BE2C (cell line): ENCODE data around the gene MGMT.

Experiments
- DNase-seq: peaks from one replicate; pipeline ENCODE4 v3.0.0-alpha.2; 2020
- H3K27me3 ChIP-seq: fragments of 250-450 bp; sonication (Bioruptor Pico); 2 replicates; pipeline ENCODE4 v1.5.1; 2020; ENCODE audit warnings: mild to moderate bottlenecking
- H3K36me3 ChIP-seq: fragments of 250-450 bp; sonication (Bioruptor Pico); 2 replicates; pipeline ENCODE4 v1.5.1; 2020; ENCODE audit warnings: mild to moderate bottlenecking
- H3K4me1 ChIP-seq: fragments of 250-450 bp; sonication (Bioruptor Pico); 2 replicates; pipeline ENCODE4 v1.5.1; 2020
- H3K4me3 ChIP-seq: 2 replicates; pipeline ENCODE4 v1.5.1; 2011; ENCODE audit warnings: low read depth, low read length
- H3K9me3 ChIP-seq: fragments of 250-450 bp; sonication (Bioruptor Pico); 2 replicates; pipeline ENCODE4 v1.5.1; 2020
- TF ChIP-seq, protein P1 (sequence below): IDR thresholded peaks from 2 replicates; pipeline ENCODE4 v1.5.1; 2012; ENCODE audit warnings: mild to moderate bottlenecking, low read depth, low read length

Gene MGMT

DNA sequence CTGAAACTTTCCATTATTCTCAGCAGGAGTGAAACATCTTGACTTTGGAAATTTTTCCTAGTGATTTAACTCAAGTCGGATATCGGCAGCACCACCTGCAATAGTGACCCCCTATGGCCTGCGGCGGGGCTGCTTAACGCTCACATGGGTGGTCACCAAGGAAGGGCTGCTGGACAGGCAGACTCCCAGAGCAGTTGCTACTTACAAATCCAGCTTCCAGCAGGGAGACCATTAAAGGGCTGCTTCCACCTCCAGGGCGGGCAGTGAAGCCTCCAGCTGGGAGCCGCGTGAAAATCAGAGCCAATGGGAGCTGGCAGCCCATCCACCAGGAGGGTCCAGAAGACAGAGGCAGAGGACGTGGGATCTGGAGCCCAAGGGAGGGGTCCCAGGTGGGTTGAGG, 122.5 kb downstream of the MGMT start:
- Histone ChIP-seq H3K27me3 (no peaks in the 10 kb centered on the region), H3K9me3 (no peaks in the 10 kb centered on the region), H3K4me1 (no peaks in the 10 kb centered on the region), H3K4me3 (no peak overlapping the region), H3K36me3 (no peaks in the 10 kb centered on the region)
- DNase-seq, result no peak
- TF ChIP-seq, protein P1, sequence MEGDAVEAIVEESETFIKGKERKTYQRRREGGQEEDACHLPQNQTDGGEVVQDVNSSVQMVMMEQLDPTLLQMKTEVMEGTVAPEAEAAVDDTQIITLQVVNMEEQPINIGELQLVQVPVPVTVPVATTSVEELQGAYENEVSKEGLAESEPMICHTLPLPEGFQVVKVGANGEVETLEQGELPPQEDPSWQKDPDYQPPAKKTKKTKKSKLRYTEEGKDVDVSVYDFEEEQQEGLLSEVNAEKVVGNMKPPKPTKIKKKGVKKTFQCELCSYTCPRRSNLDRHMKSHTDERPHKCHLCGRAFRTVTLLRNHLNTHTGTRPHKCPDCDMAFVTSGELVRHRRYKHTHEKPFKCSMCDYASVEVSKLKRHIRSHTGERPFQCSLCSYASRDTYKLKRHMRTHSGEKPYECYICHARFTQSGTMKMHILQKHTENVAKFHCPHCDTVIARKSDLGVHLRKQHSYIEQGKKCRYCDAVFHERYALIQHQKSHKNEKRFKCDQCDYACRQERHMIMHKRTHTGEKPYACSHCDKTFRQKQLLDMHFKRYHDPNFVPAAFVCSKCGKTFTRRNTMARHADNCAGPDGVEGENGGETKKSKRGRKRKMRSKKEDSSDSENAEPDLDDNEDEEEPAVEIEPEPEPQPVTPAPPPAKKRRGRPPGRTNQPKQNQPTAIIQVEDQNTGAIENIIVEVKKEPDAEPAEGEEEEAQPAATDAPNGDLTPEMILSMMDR, result no peak

DNA sequence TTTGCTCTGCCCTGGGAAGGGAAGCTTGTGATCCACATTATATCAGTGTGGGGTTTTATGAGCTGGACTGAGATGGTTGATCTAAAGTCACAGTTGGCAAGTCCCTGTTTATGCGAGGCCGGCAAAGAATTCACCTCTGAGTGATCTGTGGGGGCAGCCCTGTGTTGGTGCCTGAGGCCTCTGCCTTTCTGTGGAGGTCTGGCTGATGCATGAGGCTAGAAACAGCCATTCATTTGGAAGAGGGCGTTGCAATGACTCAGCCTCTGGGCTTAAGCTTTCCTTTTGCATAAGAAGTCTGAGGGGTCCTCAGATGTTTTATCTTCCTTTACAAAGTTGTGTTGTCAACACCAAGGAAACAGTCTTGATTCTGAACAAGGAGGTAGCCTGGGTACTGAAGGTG, 126.9 kb downstream of the MGMT start:
- Histone ChIP-seq H3K36me3 (no peaks in the 10 kb centered on the region), H3K9me3 (no peaks in the 10 kb centered on the region), H3K4me1 (no peaks in the 10 kb centered on the region), H3K27me3 (no peaks in the 10 kb centered on the region), H3K4me3 (no peak overlapping the region)
- TF ChIP-seq, protein P1, result no peak
- no peak for DNase-seq

DNA sequence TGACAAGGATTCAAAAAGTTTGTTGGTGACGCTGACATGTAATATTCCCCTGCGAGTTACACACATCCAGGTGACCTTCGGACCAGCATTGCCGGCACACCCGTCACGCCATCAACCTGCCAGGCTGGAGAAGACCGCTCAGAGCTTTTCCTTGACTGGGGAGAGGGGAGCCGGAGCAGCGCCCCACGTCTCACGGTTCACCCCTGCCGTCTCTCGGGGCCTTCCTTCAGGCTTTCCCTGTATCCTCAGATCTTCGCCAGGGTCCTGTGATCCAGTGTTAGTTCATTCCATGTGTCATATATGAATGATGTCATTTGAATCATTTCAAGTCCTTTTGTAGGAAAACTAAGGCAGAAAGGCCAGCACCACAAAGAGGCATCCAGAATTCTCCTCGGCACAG, 127.8 kb downstream of the MGMT start:
- no peaks in the 10 kb centered on the region for H3K36me3 ChIP-seq
- H3K4me3 ChIP-seq, result no peak overlapping the region
- no peak for DNase-seq
- TF ChIP-seq, protein P1, result no peak
- no peaks in the 10 kb centered on the region for H3K4me1 ChIP-seq
- no peaks in the 10 kb centered on the region for H3K9me3 ChIP-seq
- H3K27me3 ChIP-seq, result no peaks in the 10 kb centered on the region

DNA sequence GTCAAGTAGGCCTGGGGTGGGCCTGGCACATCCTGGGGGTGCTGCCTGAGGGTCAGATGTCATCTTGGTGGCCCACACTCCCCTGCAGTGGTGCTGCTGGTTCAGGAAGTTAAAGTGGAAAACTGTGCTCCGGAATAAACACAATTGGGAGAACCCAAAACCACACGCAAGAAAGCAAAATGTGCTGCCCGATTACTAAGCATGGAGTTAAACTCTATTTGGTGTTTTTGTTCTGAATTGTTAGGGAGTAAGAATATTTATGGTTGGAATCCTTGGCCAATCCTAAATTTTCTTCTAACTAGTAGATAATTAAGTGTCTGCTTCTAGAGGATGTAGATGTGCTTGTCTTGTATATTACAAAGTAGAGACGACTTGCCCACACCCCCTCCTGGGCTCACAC, 131.4 kb downstream of the MGMT start:
- Histone ChIP-seq H3K9me3 (no peaks in the 10 kb centered on the region), H3K27me3 (no peaks in the 10 kb centered on the region)
- TF ChIP-seq, protein P1, result no peak

DNA sequence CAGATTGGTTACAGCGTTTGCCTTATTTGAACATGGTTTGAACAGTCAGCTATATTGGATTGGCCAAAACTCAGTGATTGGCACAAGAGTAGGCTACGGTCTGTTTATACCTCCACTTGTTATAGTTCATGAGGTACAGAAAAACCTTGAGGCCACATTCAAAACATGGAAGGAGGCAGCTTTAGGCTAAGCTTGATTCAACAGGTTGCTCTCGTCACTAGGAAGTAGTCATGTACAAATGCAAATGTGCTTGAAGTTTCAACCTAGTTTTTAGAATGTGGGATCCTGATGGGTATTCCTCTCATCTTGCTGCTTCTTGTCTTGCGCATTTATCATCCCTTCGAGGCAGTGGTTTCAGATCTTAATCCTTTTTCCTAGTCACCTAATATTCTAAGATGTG, 132.1 kb downstream of the MGMT start:
- no peak overlapping the region for H3K4me3 ChIP-seq
- TF ChIP-seq, protein P1, result no peak
- no peak for DNase-seq
- no peaks in the 10 kb centered on the region for H3K27me3 ChIP-seq
- no peaks in the 10 kb centered on the region for H3K9me3 ChIP-seq
- H3K36me3 ChIP-seq, result no peaks in the 10 kb centered on the region
- no peaks in the 10 kb centered on the region for H3K4me1 ChIP-seq

More for the DNA sequence above, 131.4 kb downstream of the MGMT start:
- DNase-seq, result no peak
- Histone ChIP-seq H3K4me1 (no peaks in the 10 kb centered on the region), H3K36me3 (no peaks in the 10 kb centered on the region), H3K4me3 (no peak overlapping the region)

DNA sequence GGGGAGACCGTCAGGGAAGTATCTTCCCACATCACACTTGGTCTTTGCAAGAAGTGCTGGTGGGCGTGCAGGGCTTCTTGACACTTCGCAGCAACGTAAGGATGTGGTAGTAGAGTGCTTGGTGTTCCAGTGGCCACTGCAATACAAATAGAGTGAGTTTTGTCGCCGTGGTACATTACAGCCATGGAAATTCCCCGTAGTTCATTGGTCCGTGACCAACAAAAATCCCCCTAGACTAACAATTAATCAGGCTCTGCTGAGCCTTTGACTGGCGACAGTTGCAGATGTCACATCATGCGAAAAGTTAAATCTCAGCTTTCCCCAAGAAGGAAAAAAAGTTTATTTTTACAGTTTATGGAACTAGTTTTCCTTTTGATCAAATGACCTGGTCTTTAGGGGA, 134.7 kb downstream of the MGMT start:
- Histone ChIP-seq H3K9me3 (no peaks in the 10 kb centered on the region), H3K27me3 (no peaks in the 10 kb centered on the region), H3K4me1 (no peaks in the 10 kb centered on the region), H3K36me3 (no peaks in the 10 kb centered on the region), H3K4me3 (no peak overlapping the region)
- no peak for DNase-seq
- TF ChIP-seq, protein P1, result no peak
